SK-N-SH (cell line): Measurements from ENCODE around the gene YY1. TPM values are rescaled to one million over a fixed set of nuclear protein-coding genes. Genes with fewer than 3 reads are reported as not detected.

ENCODE experiments used
- CTCF ChIA-PET: fragments of 300-600, 350-600 bp; formaldehyde crosslinking; extraction: SDS; loops from one replicate; lab custom pipeline; 2021; lab: Yijun Ruan, JAX
- POLR2A ChIA-PET: fragments of 350-600 bp; sonication (Branson Sonifier 250); formaldehyde crosslinking; extraction: SDS; loops from one replicate; lab custom pipeline; 2020; ENCODE audit warnings: antibody characterized with exemption, inconsistent platforms; lab: Yijun Ruan, JAX
- DNase-seq: peaks from one replicate; pipeline ENCODE4 v3.0.0; 2012
- H2AFZ ChIP-seq: fragments of 200-600 bp; sonication (generic); 2 replicates; pipeline ENCODE4 v1.8.1; 2016; ENCODE audit warnings: antibody characterized with exemption, mild to moderate bottlenecking, low read depth
- H3F3A ChIP-seq: fragments of 200-600 bp; sonication (generic); replicated peaks from 2 replicates; pipeline ENCODE3; 2016; ENCODE audit warnings: antibody characterized with exemption, mild to moderate bottlenecking; ENCODE audit not compliant: insufficient read depth
- H3K27ac ChIP-seq, 2 experiments: fragments of 200-500 bp in 1 of 2; fragments of 200-600 bp in 1 of 2; sonication (Bioruptor generic) in 1 of 2; sonication (generic), shearing (Covaris generic) in 1 of 2; 2 replicates each; pipeline versions ENCODE4 v1.5.1 to v1.6.1; 2014 to 2016; ENCODE audit warnings: low read depth in 2 of 2, inconsistent platforms in 1 of 2, low read length in 1 of 2, mild to moderate bottlenecking in 1 of 2, mixed read lengths in 1 of 2
- H3K27me3 ChIP-seq: fragments of 200-600 bp; sonication (generic), shearing (Covaris generic); 2 replicates; pipeline ENCODE4 v1.6.1; 2016; ENCODE audit warnings: mixed run types; ENCODE audit not compliant: insufficient read depth
- H3K36me3 ChIP-seq, 2 experiments: fragments of 200-500 bp in 1 of 2; fragments of 200-600 bp in 1 of 2; sonication (Bioruptor generic) in 1 of 2; sonication (generic) in 1 of 2; replicated peaks in 1 of 2; 2 replicates each; pipeline versions ENCODE3 to v1.5.1; 2014 to 2016; ENCODE audit warnings: low read length in 1 of 2, mild to moderate bottlenecking in 1 of 2; ENCODE audit not compliant: insufficient read depth in 2 of 2, control insufficient read depth in 1 of 2
- H3K4me1 ChIP-seq, 2 experiments: fragments of 200-500 bp in 1 of 2; fragments of 200-600 bp in 1 of 2; sonication (Bioruptor generic) in 1 of 2; sonication (generic), shearing (Covaris generic) in 1 of 2; 2 replicates each; pipeline versions ENCODE4 v1.5.1 to v1.6.1; 2014 to 2016; ENCODE audit warnings: low read depth in 1 of 2, low read length in 1 of 2, mixed run types in 1 of 2; ENCODE audit not compliant: insufficient read depth in 2 of 2, control insufficient read depth in 1 of 2
- H3K4me2 ChIP-seq: fragments of 200-600 bp; sonication (generic), shearing (Covaris generic); 2 replicates; pipeline ENCODE4 v1.6.1; 2017; ENCODE audit warnings: mixed run types
- H3K4me3 ChIP-seq, 2 experiments: fragments of 200-500 bp in 1 of 2; fragments of 200-600 bp in 1 of 2; sonication (Bioruptor generic) in 1 of 2; sonication (generic), shearing (Covaris generic) in 1 of 2; 2 replicates each; pipeline versions ENCODE4 v1.5.1 to v1.8.1; 2014 to 2016; ENCODE audit warnings: low read depth in 2 of 2, inconsistent platforms in 1 of 2, low read length in 1 of 2, mild to moderate bottlenecking in 1 of 2, mixed read lengths in 1 of 2, moderate library complexity in 1 of 2
- H3K79me2 ChIP-seq: fragments of 200-600 bp; sonication (generic); 2 replicates; pipeline ENCODE4 v1.8.1; 2017; ENCODE audit warnings: mild to moderate bottlenecking; ENCODE audit not compliant: insufficient read depth
- H3K9ac ChIP-seq: fragments of 200-600 bp; sonication (generic); 2 replicates; pipeline ENCODE4 v1.6.1; 2017; ENCODE audit warnings: mixed run types
- H3K9me2 ChIP-seq: fragments of 200-600 bp; sonication (generic); 2 replicates; pipeline ENCODE4 v1.6.1; 2017; ENCODE audit warnings: mixed run types
- H3K9me3 ChIP-seq: fragments of 200-600 bp; sonication (generic); 2 replicates; pipeline ENCODE4 v1.6.1; 2017; ENCODE audit warnings: mixed run types, mild to moderate bottlenecking, moderate library complexity
- H4K20me1 ChIP-seq: fragments of 200-600 bp; sonication (generic); 2 replicates; pipeline ENCODE4 v1.6.1; 2017; ENCODE audit warnings: mild to moderate bottlenecking, mixed run types; ENCODE audit not compliant: insufficient read depth
- EP300 ChIP-seq, 2 experiments: IDR thresholded peaks; 2 replicates each; pipeline versions ENCODE4 v1.4.0 to v1.6.1; 2012; ENCODE audit warnings: borderline replicate concordance in 1 of 2, low read depth in 1 of 2, low read length in 1 of 2
- FOSL2 ChIP-seq: IDR thresholded peaks from 2 replicates; pipeline ENCODE4 v1.4.0; 2012; ENCODE audit warnings: low read depth, mild to moderate bottlenecking, moderate library complexity, borderline replicate concordance
- GABPA ChIP-seq: IDR thresholded peaks from 2 replicates; pipeline ENCODE4 v1.4.0; 2012; ENCODE audit warnings: low read depth, mild to moderate bottlenecking
- MXI1 ChIP-seq: IDR thresholded peaks from 2 replicates; pipeline ENCODE4 v1.6.1; 2012; ENCODE audit warnings: mild to moderate bottlenecking, low read depth, low read length, improper control_type of control experiment
- NFIC ChIP-seq: IDR thresholded peaks from 2 replicates; pipeline ENCODE4 v1.4.0; 2012; ENCODE audit warnings: borderline replicate concordance
- RAD21 ChIP-seq: IDR thresholded peaks from 2 replicates; pipeline ENCODE4 v1.6.1; 2012; ENCODE audit warnings: mild to moderate bottlenecking, low read length
- RXRA ChIP-seq: IDR thresholded peaks from 2 replicates; pipeline ENCODE4 v1.4.0; 2012; ENCODE audit warnings: low read depth, mild to moderate bottlenecking, borderline replicate concordance
- SIN3A ChIP-seq: IDR thresholded peaks from 2 replicates; pipeline ENCODE4 v1.6.1; 2012; ENCODE audit warnings: low read depth, mild to moderate bottlenecking, low read length, moderate library complexity, borderline replicate concordance
- TCF12 ChIP-seq: IDR thresholded peaks from 2 replicates; pipeline ENCODE4 v1.4.0; 2012
- TEAD4 ChIP-seq: IDR thresholded peaks from 2 replicates; pipeline ENCODE4 v1.4.0; 2012; ENCODE audit warnings: mild to moderate bottlenecking, borderline replicate concordance; ENCODE audit not compliant: insufficient read depth
- YY1 ChIP-seq: IDR thresholded peaks from 2 replicates; pipeline ENCODE4 v1.4.0; 2012; ENCODE audit warnings: low read depth, mild to moderate bottlenecking
- WGBS: methylation state at CpG from one replicate; pipeline ENCODE4 v1.1.6; 2017; ENCODE audit warnings: low lambda C conversion rate; 5-methylcytosine and 5-hydroxymethylcytosine counted together
- polyA plus RNA-seq, 3 experiments: library from polyadenylated mRNA; depleted of rRNA; stranded (reverse); fragments of >200 nt; gene quantifications; 2 replicates each; pipeline ENCODE4 v1.2.3, GENCODE V29; 2012
- TF ChIP-seq, protein P1 (sequence below): IDR thresholded peaks from 2 replicates; pipeline ENCODE4; 2012
- TF ChIP-seq, protein P2 (sequence below): IDR thresholded peaks from 2 replicates; pipeline ENCODE4 v1.6.1; 2012; ENCODE audit warnings: mild to moderate bottlenecking, low read depth, low read length, moderate library complexity
- TF ChIP-seq, protein P3 (sequence below): fragments of 200-600 bp; sonication (generic); IDR thresholded peaks from 2 replicates; pipeline ENCODE4 v1.6.1; 2017; ENCODE audit warnings: antibody characterized with exemption, mild to moderate bottlenecking, moderate library complexity
- TF ChIP-seq, protein P4 (sequence below): IDR thresholded peaks from 2 replicates; pipeline ENCODE4 v1.4.0; 2012; ENCODE audit warnings: low read depth, borderline replicate concordance

YY1 gene
- polyA plus RNA-seq, 1 of the 3 experiments (the other 2 are of a cell fraction) = 18.1 TPM

DNA sequence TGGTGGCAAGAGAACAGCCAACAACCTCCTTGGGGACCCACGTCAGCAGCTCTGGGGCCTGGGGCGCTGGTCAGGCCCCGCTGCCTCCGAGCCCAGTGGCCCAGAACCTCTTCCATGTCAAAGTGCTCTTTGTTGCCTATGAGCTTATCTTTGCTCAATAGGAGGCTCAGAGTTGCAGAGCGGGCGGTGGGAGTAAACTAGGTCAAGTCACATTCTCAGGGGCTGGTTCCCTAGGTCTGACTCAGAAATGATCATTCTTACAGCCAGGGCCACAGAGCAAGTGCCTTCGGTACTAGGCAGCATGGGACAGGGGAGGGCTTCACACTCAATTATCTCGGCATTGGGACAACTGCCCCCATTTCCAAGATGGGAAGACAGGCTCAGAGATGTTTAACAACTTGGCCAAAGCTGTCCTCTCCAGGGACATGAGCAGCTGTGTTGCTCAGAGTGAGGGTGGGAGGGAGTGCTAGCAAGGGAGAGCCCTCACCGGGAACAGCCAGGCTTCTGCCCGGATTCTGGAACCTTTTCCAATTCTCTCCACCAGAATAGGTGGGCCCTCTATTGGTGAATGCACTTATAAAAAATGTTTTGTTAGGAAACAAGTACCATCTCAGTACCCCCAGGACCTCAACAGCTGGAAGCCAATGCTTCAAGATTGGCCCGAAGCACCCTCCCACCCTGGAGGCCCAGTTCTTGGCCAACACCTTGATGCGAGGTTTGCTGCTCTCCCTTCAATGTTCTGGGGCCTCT lies 55.4 kb downstream of the YY1 start:
- H3K79me2 ChIP-seq = peaks cover 3% of the 10 kb centered on the region
- no peak overlapping the region for H3K4me2 ChIP-seq
- ChIA-PET POLR2A (no interaction called here), CTCF (interaction anchor here (1.2 to 3.7 kb wide), 4 partner anchors 8 to 83 kb away, joined by 3 to 40 read pairs (median 8); no protein-coding TSS in a partner anchor)
- H3K27me3 ChIP-seq = no peaks in the 10 kb centered on the region
- TF ChIP-seq TEAD4 (no peak), NFIC (no peak), GABPA (no peak), FOSL2 (no peak), RXRA (no peak), EP300 (IDR thresholded peaks at IDR 0.05; ENCODE audit: borderline replicate concordance in 1 of 2, low read depth in 1 of 2, low read length in 1 of 2) (no peak), MXI1 (no peak), YY1 (no peak), TCF12 (no peak), RAD21 (no peak), SIN3A (no peak)
- TF ChIP-seq, protein P1, sequence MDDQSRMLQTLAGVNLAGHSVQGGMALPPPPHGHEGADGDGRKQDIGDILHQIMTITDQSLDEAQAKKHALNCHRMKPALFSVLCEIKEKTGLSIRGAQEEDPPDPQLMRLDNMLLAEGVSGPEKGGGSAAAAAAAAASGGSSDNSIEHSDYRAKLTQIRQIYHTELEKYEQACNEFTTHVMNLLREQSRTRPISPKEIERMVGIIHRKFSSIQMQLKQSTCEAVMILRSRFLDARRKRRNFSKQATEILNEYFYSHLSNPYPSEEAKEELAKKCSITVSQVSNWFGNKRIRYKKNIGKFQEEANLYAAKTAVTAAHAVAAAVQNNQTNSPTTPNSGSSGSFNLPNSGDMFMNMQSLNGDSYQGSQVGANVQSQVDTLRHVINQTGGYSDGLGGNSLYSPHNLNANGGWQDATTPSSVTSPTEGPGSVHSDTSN = no peak
- TF ChIP-seq, protein P2, sequence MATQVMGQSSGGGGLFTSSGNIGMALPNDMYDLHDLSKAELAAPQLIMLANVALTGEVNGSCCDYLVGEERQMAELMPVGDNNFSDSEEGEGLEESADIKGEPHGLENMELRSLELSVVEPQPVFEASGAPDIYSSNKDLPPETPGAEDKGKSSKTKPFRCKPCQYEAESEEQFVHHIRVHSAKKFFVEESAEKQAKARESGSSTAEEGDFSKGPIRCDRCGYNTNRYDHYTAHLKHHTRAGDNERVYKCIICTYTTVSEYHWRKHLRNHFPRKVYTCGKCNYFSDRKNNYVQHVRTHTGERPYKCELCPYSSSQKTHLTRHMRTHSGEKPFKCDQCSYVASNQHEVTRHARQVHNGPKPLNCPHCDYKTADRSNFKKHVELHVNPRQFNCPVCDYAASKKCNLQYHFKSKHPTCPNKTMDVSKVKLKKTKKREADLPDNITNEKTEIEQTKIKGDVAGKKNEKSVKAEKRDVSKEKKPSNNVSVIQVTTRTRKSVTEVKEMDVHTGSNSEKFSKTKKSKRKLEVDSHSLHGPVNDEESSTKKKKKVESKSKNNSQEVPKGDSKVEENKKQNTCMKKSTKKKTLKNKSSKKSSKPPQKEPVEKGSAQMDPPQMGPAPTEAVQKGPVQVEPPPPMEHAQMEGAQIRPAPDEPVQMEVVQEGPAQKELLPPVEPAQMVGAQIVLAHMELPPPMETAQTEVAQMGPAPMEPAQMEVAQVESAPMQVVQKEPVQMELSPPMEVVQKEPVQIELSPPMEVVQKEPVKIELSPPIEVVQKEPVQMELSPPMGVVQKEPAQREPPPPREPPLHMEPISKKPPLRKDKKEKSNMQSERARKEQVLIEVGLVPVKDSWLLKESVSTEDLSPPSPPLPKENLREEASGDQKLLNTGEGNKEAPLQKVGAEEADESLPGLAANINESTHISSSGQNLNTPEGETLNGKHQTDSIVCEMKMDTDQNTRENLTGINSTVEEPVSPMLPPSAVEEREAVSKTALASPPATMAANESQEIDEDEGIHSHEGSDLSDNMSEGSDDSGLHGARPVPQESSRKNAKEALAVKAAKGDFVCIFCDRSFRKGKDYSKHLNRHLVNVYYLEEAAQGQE = no peak
- TF ChIP-seq, protein P3, sequence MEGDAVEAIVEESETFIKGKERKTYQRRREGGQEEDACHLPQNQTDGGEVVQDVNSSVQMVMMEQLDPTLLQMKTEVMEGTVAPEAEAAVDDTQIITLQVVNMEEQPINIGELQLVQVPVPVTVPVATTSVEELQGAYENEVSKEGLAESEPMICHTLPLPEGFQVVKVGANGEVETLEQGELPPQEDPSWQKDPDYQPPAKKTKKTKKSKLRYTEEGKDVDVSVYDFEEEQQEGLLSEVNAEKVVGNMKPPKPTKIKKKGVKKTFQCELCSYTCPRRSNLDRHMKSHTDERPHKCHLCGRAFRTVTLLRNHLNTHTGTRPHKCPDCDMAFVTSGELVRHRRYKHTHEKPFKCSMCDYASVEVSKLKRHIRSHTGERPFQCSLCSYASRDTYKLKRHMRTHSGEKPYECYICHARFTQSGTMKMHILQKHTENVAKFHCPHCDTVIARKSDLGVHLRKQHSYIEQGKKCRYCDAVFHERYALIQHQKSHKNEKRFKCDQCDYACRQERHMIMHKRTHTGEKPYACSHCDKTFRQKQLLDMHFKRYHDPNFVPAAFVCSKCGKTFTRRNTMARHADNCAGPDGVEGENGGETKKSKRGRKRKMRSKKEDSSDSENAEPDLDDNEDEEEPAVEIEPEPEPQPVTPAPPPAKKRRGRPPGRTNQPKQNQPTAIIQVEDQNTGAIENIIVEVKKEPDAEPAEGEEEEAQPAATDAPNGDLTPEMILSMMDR = no peak
- TF ChIP-seq, protein P4, sequence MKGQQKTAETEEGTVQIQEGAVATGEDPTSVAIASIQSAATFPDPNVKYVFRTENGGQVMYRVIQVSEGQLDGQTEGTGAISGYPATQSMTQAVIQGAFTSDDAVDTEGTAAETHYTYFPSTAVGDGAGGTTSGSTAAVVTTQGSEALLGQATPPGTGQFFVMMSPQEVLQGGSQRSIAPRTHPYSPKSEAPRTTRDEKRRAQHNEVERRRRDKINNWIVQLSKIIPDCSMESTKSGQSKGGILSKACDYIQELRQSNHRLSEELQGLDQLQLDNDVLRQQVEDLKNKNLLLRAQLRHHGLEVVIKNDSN = no peak
- H3K9ac ChIP-seq = no peak overlapping the region
- no peak overlapping the region for H3K27ac ChIP-seq
- H2AFZ ChIP-seq = no peak overlapping the region
- DNase-seq = no peak
- no peaks in the 10 kb centered on the region for H3K9me3 ChIP-seq
- H3K4me1 ChIP-seq = peaks cover 0 to 11% of the 10 kb centered on the region in 2 experiments; a peak in 1 of 4 replicates
- peaks cover 10% of the 10 kb centered on the region; the same call in 1 of the 2 replicates for H4K20me1 ChIP-seq
- peaks cover 0 to 21% of the 10 kb centered on the region in 2 experiments for H3K36me3 ChIP-seq
- H3F3A ChIP-seq = no peaks in the 10 kb centered on the region
- H3K9me2 ChIP-seq = no peaks in the 10 kb centered on the region
- WGBS = 94% methylated on average over 10 of the region's 12 CpGs
- H3K4me3 ChIP-seq = no peak overlapping the region
